Astrocyte (in vitro differentiated cells and primary cell): ENCODE results near the gene CCZ1.
"Not testable (repeated sequence)": the region's sequence is repeated elsewhere in the genome, so short reads cannot be mapped to it uniquely, and the experiment has no call there.

ENCODE experiments used
- EZH2 ChIP-seq: IDR thresholded peaks from 2 replicates; pipeline ENCODE4 v1.6.1; 2012; ENCODE audit warnings: mild to moderate bottlenecking, low read length, inconsistent platforms; ENCODE audit not compliant: insufficient read depth
- TF ChIP-seq, protein P1 (sequence below): IDR thresholded peaks from 2 replicates; pipeline ENCODE4 v1.5.1; 2011; ENCODE audit warnings: low read depth, mild to moderate bottlenecking, inconsistent platforms, low read length, moderate library complexity; ENCODE audit not compliant: insufficient read depth

DNA sequence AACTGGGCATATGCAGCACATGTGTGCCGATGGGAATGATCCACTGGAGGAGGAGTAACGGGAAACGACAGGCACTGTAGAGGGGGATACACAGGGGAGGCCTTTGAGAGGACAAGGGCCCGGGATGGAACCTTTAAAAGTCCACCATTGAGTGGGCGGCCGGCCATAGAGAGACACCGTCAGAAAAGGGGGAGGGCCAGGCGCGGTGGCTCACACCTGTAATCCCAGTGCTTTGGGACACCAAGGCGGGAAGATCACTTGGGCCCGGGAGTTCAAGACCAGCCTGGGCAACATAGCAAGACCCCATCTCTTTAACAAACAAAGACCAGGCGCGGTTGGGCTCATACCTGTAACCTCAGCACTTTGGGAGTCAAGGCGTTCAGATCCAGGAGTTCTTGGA is 32.7 kb downstream of the CCZ1 start:
- not testable (repeated sequence) for TF ChIP-seq EZH2
- TF ChIP-seq, protein P1, sequence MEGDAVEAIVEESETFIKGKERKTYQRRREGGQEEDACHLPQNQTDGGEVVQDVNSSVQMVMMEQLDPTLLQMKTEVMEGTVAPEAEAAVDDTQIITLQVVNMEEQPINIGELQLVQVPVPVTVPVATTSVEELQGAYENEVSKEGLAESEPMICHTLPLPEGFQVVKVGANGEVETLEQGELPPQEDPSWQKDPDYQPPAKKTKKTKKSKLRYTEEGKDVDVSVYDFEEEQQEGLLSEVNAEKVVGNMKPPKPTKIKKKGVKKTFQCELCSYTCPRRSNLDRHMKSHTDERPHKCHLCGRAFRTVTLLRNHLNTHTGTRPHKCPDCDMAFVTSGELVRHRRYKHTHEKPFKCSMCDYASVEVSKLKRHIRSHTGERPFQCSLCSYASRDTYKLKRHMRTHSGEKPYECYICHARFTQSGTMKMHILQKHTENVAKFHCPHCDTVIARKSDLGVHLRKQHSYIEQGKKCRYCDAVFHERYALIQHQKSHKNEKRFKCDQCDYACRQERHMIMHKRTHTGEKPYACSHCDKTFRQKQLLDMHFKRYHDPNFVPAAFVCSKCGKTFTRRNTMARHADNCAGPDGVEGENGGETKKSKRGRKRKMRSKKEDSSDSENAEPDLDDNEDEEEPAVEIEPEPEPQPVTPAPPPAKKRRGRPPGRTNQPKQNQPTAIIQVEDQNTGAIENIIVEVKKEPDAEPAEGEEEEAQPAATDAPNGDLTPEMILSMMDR, result not testable (repeated sequence)
